HG03060 (cell line): Measurements from ENCODE around the gene ALKBH2.

Experiments used
- ATAC-seq: cut with Tn5 transposase; IDR thresholded peaks from one replicate; pipeline ENCODE4 v1.9.1; 2021; ENCODE audit warnings: low read depth, moderate number of reproducible peaks; ENCODE audit not compliant: unreplicated experiment

The ALKBH2 gene

DNA sequence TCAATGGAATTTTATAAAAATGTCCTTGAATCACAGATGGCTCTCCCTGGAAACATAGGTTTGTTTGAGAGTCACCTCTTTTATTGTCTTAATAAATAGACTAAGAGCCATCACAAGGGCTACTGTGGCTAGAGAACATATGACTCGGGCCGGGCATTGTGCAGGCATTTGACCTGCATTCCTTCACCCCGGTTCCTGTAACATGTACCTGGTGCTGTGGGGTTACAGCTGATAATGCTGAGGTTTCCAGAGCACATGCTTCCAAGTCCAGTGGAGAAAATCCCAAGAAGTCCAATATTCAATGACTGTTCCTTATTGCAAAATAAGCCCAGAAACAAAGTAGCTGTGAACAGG is 22.1 kb upstream of the ALKBH2 start:
- ATAC-seq = no peak

DNA sequence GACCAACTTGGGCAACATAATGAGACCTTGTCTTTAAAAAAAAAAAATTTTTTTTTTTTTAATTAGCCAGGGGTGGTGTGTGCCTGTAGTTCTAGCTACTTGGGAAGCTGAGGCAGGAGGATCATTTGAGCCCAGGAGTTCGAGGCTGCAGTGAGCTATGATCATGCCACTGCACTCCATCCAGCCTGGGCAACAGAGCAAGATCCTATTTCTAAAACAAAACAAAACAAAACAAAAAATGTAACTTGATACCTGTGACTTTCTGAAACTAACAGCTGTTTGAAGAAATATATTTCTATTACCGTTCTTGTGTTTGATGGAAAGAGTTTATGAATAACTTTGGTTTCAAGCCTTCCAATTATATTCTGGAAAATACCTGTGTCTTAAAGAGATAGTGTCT is 21.4 kb upstream of the ALKBH2 start:
- no peak for ATAC-seq

DNA sequence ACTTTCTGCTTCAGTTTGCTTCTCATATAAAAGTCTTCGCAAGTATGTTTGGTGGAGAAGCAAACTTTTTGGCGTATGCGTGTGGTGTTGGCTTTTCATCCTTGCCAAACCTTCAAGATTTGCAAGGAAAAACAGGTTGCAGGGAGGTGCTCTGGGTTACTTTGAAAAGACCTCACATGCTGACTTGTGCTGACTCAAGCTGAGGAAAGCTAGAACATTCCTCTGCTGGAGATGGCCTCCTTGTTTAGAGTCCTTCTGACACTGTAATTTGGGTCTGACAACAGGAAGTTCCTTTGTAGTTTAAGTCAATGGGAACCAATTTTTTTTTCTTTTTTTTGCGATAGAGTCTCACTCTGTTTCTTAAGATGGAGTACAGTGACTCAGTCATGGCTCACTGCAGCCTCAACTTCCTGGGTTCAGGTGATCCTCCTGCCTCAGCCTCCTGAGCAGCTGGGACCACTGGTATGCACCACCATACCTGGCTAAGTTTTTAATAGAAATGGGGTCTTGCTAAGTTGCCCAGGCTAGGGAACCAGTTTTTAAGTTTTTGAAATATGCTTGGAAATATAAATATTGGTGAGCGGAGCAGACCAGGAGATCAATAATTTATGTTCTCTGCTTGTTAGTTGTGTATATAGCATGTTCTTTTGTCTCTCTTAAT is 20.5 kb upstream of the ALKBH2 start:
- ATAC-seq = no peak

DNA sequence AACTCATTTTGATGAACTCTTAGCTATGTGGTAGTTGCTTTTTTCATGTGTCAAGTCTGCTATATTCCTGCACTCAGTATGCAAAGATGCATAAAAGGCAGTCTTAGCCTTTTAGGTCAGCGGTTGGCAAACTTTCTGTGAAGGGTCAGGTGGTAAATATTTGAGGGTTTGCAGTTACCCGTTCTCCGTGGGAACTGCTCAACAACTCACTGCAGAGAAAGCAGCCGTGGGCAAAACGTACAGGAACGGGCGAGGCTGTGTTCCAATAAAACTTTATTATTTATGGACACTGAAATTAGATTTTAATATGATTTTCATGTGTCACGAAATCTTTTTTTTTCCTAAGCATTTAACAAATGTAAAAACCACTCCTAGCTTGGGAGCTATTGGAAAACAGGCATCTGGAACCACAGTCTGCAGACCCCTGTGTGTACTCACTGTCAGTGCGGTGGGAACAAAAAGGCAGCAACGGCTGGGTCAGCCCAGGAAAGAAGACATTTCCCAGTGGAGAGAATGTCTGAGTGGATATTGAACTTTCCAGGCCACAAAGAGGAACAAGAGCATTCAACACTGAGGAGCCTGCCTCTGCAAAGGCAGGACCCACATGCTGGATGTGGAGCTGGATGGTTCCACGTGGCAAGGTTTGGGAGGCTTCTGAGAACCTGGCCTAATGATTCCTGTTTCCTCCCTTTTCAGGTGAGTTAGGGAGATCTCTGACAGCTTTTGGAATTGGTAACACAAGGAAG is 19.6 kb upstream of the ALKBH2 start:
- ATAC-seq = no peak

DNA sequence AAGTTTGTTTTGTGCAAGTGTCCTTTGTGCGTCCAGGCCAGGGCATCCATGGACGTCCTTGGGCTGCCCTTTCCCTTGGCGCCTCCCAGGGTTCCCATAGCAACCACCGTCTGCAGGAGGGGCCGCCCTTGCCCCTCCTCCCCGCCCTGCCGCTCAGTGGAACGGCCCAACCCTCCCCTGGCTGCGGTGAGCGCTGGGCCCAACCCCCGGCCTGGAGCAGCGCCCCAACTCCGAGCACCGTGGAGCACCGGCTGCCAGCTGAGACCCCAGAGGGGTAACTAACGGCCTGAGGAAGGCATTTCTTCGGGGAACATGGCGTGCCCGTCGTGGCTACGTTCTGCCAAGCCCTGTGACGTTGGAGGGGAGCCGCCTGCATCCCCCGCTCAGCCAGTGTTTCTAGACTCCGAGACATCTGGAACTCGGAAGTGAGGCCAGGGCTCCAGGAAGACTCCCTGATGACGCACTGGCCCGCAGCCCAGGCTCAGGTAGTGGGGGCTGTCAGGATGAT is 17.8 kb upstream of the ALKBH2 start:
- no peak for ATAC-seq

DNA sequence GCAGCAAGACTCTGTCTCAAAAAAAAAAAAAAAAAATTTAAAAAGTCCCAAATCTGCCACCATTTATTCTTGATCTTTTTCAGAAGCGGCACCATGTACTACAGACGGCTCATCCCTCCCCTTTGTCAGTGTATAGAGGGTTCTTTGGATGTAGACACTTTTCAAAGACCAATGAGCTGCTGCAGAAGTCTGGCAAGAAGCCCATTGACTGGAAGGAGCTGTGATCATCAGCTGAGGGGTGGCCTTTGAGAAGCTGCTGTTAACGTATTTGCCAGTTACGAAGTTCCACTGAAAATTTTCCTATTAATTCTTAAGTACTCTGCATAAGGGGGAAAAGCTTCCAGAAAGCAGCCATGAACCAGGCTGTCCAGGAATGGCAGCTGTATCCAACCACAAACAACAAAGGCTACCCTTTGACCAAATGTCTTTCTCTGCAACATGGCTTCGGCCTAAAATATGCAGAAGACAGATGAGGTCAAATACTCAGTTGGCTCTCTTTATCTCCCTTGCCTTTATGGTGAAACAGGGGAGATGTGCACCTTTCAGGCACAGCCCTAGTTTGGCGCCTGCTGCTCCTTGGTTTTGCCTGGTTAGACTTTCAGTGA is 16.6 kb upstream of the ALKBH2 start:
- ATAC-seq = no peak

DNA sequence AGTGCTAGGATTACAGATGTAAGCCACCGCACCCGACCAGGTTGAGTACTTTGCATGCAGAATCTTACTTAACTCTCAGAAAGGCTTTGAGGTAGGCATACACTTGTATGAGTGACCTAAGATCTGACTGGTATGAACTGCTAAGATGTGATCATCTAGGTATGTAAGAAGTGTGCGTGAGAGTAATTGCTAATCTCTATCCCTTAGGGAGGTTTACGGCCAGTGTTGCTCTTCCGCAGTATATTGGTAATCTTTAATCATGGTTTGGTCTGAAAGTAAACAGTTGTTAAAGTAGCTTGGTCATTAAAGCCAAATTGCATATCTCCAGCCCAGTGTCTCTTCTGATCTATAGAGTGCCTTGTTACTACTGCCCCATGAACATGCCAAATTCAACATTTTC is 11.9 kb upstream of the ALKBH2 start:
- no peak for ATAC-seq

DNA sequence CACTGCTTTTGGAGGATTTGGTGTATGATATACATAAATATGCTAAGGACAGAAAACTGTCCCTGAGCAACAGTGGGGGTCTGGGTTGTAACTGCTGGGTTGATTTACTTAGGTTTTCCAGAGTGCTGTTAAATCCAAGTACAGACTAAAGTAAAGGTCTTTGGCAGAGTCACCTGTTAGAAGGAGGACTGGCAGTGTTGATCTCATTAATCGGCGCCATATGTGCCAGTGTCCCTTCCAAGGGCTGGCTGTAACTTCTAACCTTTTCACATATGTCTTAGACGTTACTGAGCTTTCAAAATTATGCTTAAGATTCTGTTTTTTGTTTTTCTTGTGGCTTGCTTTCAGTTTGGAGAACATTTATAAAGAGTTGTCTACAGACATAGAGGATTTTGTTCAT is 9.2 kb upstream of the ALKBH2 start:
- no peak for ATAC-seq

DNA sequence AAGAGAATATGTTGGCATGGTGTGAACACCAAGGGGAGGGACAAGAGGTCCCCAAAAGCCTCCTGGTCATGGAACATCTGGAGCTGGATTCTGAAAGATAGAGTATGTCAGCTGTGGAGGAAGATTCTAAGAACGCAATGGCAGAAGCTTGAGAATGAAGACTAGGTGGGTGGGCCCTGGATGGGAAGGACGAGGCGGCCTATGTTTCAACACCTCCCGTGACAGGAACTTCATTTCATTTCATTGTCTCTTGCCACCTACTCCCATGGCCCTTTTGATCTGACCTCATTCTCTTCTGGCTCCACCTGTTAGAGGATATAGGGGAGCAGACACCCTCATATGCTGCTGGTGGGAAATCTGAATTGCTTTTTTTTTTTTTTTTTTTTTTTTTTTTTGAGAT is 7.5 kb upstream of the ALKBH2 start:
- ATAC-seq = no peak

DNA sequence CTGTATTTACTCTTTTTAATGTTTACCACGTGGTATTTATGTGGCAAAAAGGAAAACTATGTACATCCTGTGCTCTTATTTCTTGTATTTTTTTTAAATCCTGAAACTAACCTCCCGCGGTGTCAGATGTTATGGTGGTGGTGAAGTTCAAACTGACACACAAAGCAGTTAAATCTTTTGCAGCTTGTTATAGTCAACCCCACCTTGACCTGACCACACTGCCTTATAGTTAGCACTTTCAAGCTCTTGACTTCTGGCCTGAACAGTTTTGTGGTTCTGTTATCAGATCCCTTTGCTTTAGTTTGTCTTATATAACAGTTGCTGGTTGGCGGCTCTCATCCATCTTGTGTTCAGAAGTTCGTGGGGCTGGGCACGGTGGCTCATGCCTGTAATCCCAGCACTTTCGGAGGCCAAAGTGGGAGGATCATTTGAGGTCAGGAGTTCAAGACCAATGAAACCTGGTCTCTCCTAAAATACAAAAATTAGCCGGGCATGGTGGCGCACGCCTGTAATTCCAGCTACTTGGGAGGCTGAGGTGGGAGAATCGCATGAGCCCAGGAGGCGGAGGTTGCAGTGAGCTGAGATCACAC is 6.3 kb upstream of the ALKBH2 start:
- ATAC-seq = no peak

DNA sequence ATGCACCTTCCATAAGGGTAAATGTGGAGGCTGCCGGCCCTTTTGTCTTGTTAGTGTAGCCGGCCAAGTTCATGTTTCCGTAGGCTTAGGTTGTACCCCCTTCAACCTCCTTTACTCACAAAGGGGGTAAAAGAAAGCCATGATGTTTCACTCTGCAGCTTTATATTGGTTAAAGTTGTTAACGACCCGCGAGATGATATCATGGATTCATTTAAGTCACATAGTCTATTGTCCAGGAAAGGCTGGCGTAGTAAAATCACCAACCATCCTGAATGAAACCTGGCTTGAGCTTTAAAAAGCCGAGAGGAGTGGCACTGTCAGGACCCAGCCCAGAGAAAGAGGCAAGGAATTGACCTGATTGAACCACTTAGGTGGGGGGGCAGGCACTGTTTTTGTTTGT is 5.4 kb upstream of the ALKBH2 start:
- ATAC-seq = no peak

DNA sequence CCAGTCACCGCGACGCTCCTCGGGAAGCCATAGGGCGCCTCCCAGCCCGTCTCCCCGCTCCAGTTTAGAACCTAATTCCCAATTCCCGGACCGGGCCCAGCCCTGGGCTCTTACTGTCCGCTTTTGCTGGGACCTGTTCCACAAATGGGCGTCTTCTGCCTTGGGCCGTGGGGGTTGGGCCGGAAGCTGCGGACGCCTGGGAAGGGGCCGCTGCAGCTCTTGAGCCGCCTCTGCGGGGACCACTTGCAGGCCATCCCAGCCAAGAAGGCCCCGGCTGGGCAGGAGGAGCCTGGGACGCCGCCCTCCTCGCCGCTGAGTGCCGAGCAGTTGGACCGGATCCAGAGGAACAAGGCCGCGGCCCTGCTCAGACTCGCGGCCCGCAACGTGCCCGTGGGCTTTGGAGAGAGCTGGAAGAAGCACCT is 4.9 kb upstream of the ALKBH2 start:
- peak; percentile 6 for ATAC-seq

DNA sequence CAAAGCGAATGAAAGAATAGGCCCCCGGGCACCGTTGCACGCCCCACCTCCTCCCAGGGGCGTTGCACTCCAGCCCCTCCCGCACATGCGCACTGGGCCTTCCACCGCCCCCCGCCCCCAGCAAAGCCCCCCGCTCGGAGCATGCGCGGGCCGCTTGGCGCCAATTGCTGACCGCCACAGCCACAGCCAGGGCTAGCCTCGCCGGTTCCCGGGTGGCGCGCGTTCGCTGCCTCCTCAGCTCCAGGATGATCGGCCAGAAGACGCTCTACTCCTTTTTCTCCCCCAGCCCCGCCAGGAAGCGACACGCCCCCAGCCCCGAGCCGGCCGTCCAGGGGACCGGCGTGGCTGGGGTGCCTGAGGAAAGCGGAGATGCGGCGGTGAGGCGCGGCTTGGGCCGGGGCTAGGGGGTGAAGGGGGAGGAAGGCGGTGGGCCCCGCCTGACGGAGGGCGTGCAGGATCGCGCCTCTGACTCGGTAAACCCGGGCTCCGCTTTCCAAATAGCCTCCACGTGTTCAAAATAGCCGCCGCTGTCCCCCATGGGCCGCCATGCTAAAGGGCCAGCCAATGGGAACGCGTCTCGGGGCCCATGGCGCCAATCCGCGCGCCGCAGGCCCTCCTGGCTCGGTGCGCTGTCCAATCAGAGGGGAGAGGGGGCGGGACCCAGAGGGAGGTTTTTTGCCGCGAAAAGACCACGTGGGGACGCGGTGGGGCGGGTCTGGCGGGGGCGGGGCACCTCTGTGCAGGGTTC is 4.3 kb upstream of the ALKBH2 start, which contains the start of gene UNG:
TSS of gene UNG (plus strand) at position 163 of the 748 bp plus-strand sequence. CDS start at position 246, 83 bp downstream.
- peak; percentile 49 for ATAC-seq

DNA sequence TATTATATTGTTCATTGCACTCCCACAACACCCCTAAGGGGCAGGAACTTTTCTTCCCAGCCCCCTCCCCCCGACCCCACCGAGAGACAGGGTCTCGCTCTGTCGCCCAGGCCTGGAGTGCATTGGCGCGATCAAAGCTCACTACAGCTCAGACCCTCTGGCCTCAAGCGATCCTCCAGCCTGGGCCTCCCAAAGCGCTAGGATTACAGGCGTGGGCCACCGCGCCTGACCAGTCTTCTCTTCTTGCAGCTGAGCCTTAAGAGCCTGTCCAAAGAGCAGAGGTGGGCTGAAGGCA is 3.8 kb upstream of the ALKBH2 start:
- no peak for ATAC-seq

DNA sequence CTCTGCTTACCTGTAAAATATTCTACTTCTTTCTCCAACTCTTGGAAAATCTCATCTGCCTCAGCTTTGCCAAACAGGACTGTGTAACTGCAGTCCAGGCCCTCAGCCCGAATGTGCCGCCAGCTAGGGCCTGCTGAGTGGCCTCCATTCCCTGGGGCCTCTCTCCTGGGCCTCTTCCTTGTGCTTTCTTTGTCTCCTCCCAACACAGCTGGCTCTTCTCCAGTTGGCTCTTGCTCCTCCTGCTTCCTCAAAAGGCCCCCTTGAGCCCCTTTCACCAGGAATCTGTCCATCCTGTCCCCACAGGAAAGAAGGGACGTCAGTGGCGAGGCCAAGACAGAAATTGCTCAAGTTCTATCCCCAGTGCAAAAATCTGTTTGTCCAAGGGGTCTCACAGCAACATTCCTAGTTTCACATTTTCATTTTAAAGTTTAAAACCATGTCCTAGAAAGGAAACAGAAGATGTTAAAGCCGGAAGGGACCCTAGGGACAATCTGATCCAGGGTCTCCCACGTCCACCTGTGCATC is 713 bp downstream of the ALKBH2 start:
- no peak for ATAC-seq

DNA sequence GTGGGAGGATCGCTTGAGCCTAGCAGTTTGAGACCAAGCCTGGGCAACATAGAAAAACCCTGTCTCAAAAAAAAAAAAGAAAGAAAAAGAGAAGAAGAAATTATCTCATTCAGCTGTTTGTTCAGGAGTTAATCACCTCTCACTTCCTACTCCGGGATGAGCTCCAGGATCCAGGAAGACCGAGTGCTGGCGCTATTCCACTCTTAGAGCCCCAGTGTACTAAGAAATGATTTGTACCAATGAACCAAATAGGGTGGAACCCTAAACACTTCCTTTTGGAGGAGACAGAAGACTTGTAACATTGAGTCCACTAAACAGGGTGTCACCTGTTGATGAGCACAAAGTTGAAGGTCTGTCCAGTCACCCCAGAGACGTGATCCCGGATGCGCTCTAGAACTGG is 3.6 kb downstream of the ALKBH2 start:
- ATAC-seq = no peak

DNA sequence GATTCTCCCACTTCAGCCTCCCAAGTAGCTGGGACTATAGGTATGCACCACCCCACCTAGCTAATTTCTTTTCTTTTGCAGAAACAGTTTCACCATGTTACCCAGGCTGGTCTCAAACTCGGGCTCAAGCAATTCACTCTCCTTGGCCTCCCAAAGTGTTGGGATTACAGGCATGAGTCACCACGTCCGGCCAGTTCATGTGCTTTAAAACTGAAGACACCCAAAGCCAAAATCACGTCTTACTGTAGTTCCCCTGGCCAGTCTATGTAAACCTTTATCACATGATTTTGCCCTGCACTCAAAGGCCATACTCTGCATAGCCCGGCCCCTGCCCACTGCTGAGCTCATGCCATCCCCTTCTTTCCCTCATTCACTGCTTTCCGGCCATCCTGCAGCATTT is 4.5 kb downstream of the ALKBH2 start:
- ATAC-seq = no peak

DNA sequence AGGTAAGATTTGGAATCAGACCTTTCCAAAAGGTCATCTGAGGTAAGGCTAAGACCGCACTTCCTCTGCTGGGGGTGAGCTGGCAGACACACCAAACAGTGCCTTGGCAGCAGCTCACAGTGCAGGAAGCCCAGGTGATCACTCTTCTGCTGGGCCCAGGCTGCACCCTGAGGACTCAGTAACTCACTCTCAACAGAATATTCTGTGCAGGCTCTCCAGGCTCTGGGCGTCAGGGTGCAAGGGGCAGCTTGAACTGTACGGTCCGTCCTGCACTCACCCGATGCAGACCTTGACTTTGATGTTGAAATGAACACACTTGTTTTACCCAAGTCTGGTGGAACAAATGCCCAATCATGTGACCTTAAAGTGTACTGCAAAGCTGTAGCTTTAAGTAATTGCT is 6.0 kb downstream of the ALKBH2 start:
- ATAC-seq = no peak

DNA sequence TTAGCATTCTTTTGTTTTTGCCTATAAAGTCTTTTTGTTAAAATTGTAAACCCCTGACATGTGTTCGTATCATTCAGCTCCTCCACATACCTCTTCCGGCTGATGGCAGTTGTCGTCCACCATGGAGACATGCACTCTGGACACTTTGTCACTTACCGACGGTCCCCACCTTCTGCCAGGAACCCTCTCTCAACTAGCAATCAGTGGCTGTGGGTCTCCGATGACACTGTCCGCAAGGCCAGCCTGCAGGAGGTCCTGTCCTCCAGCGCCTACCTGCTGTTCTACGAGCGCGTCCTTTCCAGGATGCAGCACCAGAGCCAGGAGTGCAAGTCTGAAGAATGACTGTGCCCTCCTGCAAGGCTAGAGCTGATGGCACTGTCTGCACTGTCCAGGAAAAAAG is 7.7 kb downstream of the ALKBH2 start:
- ATAC-seq = no peak

DNA sequence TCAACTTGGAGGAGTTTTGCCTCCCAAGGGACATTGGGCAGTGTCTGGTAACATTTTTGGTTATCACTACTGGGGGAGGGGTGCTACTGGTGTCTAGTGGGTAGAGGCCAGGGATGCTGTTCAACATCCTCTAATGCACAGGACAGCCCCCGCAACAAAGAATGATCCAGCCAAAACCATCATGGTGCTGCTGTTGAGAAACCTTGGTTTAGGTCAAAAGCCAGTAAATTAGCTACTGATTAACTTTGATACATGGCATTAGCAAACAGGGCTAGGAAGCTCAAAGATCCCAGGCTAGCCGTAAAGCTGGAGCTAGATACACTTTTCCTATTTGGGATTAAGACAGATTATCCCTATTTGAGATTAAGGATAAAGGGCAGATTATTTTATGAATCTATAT is 8.8 kb downstream of the ALKBH2 start:
- ATAC-seq = no peak

DNA sequence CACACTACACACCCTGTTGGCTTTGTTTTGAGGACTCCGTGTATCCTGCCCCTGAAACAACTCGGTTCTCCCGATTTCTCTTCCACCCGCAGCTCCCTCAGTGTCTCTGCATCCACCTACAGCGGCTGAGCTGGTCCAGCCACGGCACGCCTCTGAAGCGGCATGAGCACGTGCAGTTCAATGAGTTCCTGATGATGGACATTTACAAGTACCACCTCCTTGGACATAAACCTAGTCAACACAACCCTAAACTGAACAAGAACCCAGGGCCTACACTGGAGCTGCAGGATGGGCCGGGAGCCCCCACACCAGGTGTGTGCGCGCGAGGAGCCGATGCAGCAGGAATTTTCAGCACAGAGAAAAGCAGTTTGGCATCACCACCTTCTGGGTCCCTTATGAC is 10.5 kb downstream of the ALKBH2 start:
- ATAC-seq = no peak
